ENCODE results near the gene PMPCA. TPM values are rescaled to one million over a fixed set of nuclear protein-coding genes. Genes with fewer than 3 reads are reported as not detected.

Gene PMPCA
- total and polyA plus RNA-seq, 2 donors (not counting 3 experiments of a cell fraction or from before 2014, with no cell fraction given): 69.0 to 75.3 TPM

GRCh38 chr9:136455043-136456002 is 44.9 kb downstream of the PMPCA start:
- FAIRE-seq (no peak), DNase-seq (ENCODE audit: low read depth, low spot score) (no peak)
- H2AFZ ChIP-seq (ENCODE audit: low read depth, low read length): no peak overlapping the region
- no peaks in the 10 kb centered on the region for H4K20me1 ChIP-seq (replicated peaks; ENCODE audit: control insufficient read depth, extremely low read depth, insufficient read depth, low read length)
- H3K79me2 ChIP-seq (ENCODE audit: control insufficient read depth, insufficient read depth, low read length): no peaks in the 10 kb centered on the region
- intact Hi-C loops (cut with micrococcal nuclease) (no loop called here), dilution Hi-C loops (cut with MboI; ENCODE audit: extremely low pct_ligation_motif_present, low sequenced_read_pairs) (no loop called here)
- no peak overlapping the region for H3K4me3 ChIP-seq (replicated peaks in 1 of 3; ENCODE audit: insufficient read depth in 1 of 3, low read depth in 1 of 3, low read length in 3 of 3)
- H3K27ac ChIP-seq (ENCODE audit: insufficient read depth, low read depth, low read length): no peak overlapping the region
- BruUV-seq (replicated peaks): no TSS peak
- no peaks in the 10 kb centered on the region for H3K4me1 ChIP-seq (ENCODE audit: control insufficient read depth, extremely low read depth, insufficient read depth, low read length)
- H3K36me3 ChIP-seq (ENCODE audit: control insufficient read depth in 2 of 2, extremely low read depth in 1 of 2, insufficient read depth in 2 of 2, low read length in 2 of 2): peaks cover 27 to 64% of the 10 kb centered on the region in 2 experiments
- H3K9ac ChIP-seq (replicated peaks; ENCODE audit: extremely low read depth, insufficient read depth, low read length): no peak overlapping the region
- CTCF ChIA-PET: interaction anchor here (0.6 kb wide), 1 partner anchor 781 kb away, joined by 3 read pairs; no protein-coding TSS in a partner anchor
- no peaks in the 10 kb centered on the region for H3K27me3 ChIP-seq (ENCODE audit: control insufficient read depth in 2 of 2, insufficient read depth in 2 of 2, low read length in 2 of 2)
- TF ChIP-seq EZH2 (IDR thresholded peaks at IDR 0.05; ENCODE audit: borderline replicate concordance, low read depth, low read length, severe bottlenecking) (no peak), POLR2A (IDR thresholded peaks at IDR 0.05; ENCODE audit: low read depth, low read length) (no peak), MAX (IDR thresholded peaks at IDR 0.05; ENCODE audit: insufficient read depth, insufficient read length) (no peak), MYC (IDR thresholded peaks at IDR 0.05; ENCODE audit: low read depth, low read length) (no peak), JUN (IDR thresholded peaks at IDR 0.05; ENCODE audit: borderline replicate concordance, insufficient read depth, insufficient read length, low read depth) (no peak), POLR2AphosphoS5 (IDR thresholded peaks at IDR 0.05; ENCODE audit: insufficient read depth, low read depth, low read length) (no peak), FOS (IDR thresholded peaks at IDR 0.05; ENCODE audit: borderline replicate concordance, insufficient read depth, low read length) (no peak)
- H3K9me3 ChIP-seq (replicated peaks; ENCODE audit: control insufficient read depth, insufficient read depth, low read length): no peaks in the 10 kb centered on the region
- no peak overlapping the region for H3K4me2 ChIP-seq (ENCODE audit: insufficient read depth, low read length)
- no peaks in the 10 kb centered on the region for H3K9me1 ChIP-seq (replicated peaks; ENCODE audit: control insufficient read depth, extremely low read depth, insufficient read depth, low read length)
- POLR2A ChIA-PET: no interaction called here

Measured in endothelial cell of umbilical vein (primary cell).